NCI-H2171 treated with DMSO at 0.1 percent for 48 hours (cell line): ENCODE measurements around the gene GJB5.
"Not testable (repeated sequence)": the region's sequence is repeated elsewhere in the genome, so short reads cannot be mapped to it uniquely, and the experiment has no call there.

Experiments
- DNase-seq: peaks from one replicate; lab custom pipeline; 2025; lab: John Stamatoyannopoulos, UW

GJB5 gene

DNA sequence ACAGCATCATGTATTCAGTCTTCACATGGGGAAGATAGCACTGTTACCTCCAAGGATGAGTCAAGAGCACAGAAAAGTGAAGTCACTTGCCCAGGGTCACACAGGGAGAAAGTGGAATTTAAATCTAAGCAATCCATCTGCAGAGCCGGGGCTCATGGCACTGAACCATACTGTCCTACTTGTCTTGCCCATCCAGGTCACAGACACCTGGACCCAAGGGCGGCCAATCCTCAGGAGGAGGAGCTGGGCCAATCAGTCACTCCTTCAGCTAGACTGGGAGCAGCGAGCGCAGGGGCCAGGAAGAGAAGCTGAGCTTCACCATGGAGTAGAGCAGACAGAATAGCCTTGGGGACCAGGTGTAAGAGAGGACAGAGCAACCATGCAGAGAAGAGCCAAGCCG is 9.2 kb upstream of the GJB5 start:
- DNase-seq = no peak

DNA sequence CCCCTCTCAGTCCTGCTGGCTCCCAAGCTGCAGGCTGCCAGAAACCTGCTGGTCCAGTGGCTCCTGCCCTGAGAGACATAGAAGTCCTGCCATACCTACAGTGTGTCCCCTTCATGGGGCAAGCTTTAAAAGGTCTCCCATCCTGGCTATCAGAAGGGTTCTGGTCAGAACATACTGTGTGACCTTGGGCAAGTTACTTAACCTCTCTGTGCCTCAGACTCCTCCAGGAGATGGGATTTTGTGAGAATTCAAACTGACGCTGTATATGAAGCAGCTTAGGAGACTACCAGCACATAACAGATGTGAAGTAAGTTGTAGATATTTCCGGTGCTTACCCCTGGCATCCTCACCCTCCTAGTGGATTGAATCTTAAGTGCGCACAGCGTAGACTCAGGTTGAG is 8.7 kb upstream of the GJB5 start:
- no peak for DNase-seq

DNA sequence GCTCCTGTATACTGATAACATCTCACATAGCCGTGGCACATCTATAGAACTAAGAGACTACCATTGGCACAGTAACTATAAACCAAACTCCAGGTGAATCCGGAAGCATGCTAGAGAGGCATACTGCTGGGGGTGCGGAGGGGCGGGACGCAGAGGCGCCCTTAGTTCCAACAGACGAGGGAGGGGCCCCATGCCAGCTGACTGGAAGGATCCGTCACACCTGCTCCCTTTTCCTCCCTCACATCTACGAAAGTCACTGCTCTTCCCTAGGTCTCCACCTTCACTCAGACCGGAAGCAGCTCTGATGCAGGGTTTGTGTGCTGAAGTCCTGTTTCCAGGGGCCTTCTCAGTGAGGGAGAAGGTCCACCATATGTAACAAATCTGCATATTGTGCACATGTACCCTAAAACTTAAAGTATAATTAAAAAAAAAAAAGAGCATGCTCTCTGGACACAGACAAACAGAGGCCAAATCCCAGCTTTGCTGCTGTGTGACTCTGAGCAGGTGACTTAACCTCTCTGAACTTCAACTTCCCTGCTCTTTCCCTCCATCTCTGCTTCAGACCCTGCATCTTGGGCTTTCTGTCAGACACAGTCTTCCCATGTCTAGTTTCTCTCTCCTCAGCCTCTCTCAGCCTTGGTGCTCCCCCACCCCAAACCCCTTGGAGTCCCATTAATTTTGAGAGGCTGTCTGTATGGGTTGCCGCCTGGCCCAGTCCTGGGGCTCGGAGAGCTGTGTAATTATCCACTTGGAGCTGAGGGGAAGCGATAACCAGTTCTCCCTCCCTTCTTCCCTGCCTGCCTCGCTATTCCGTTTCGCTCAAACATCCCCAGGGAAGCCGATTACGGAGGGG is 7.8 kb upstream of the GJB5 start:
- no peak for DNase-seq

DNA sequence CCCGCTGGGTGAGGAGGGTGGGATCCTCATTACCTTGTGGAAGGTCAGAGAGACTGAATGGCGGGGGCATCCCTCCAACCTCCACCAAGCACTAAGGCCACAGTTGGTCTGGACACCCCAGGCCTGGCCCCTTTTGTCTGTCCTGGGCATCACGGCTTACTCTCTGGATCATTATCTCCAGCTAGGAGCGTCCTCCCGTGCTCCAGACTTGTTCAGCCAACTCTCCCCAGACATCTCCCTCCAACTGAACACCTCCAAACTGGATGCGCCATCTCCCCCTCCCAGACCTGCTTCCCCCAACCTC is 7.3 kb upstream of the GJB5 start:
- no peak for DNase-seq

DNA sequence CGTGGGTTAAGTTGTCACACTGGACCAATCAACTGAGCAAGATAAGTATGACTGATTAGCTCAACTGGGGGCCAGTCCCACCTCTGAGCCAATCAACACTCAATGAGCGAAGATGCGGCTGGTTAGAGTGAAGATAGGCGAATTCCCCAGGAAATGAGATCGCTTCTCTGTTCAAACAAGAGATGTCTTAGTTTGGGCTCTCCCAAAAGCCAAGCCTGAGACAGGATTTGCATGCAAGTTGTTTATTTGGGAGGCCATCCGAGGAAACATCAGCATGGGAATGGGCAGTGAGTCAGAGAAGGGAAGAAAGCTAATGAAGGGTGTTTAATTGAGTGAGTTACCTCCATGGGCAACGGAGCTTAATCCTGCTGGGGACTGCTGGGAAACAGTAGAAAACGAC is 4.9 kb upstream of the GJB5 start:
- no peak for DNase-seq

DNA sequence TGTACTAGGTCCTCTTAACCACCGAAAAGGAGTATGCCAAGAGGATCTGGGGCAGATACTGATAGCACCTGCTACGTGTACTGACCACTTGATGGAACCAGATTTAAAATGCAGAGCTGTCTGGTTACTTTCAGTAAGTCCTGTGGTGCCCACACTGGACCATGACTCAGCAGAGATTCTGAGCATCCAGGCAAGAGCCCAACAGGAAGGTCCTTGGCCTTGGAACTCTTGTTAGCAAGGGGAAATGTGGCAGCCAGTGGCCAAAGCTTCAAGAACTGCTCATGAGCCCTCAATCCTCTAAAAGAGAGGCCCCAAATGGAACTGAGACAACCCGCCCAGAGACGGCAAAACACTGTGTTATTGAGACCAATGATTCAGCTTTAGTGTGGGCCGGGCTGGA is 4.2 kb upstream of the GJB5 start:
- no peak for DNase-seq

DNA sequence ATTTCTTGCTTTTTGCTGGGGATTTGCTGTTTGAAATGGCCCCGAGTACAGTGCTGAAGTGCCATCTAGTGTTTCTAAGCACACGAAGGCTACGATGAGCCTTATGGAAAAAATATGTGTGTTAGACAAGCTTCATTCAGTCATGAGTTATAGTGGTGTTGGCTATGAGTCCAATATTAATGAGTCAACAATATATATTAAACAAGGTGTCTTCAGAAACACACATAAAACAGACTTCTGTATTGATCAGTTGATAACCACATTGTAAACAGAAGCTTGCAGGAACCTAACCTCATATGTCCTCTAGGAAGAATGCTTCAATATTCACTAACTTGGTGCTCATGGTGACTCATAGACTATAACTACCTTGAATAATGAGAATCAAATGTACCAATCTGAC is 1.7 kb upstream of the GJB5 start:
- peak; percentile 13 for DNase-seq

DNA sequence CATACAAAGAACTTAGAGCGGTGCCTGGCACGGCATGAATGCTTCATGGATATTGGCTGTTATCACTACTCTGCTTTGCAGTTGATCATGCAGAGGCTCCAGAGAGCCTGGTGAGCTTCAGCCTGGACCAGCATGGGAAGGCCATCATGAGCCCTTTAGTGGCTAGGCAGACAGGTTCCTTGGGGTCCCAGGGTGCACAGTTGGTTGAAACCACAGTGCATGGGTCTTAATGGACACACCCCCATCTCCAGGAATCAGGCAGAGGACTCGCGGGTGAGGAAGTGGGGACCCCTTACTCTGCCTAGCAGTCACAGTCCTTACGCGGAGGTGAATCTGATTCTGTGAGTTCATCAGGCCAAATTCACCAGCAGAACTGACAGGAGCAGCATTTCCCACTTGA is 1.1 kb downstream of the GJB5 start:
- no peak for DNase-seq

DNA sequence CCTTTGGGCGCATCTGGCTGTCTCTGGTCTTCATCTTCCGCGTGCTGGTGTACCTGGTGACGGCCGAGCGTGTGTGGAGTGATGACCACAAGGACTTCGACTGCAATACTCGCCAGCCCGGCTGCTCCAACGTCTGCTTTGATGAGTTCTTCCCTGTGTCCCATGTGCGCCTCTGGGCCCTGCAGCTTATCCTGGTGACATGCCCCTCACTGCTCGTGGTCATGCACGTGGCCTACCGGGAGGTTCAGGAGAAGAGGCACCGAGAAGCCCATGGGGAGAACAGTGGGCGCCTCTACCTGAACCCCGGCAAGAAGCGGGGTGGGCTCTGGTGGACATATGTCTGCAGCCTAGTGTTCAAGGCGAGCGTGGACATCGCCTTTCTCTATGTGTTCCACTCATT is 2.5 kb downstream of the GJB5 start:
- no peak for DNase-seq

DNA sequence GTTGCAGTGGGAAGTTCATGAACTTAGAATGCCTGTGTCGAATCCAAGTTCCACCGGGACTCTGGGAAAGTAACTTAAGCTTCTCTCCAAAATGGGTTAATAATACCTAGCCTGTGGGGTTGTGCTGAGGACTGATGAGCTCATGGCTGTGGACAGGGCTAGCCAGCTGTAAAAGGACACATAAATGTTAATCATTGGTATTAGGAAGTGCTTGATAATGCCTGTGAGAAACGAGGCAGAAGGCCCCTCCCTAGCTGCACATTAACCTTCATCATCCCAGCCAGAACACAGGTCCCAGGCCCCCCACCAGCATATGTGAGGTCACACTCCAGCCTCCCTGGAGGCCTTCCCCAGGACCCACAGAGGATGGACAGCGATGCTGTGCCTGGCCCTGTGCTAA is 3.9 kb downstream of the GJB5 start:
- DNase-seq = no peak

DNA sequence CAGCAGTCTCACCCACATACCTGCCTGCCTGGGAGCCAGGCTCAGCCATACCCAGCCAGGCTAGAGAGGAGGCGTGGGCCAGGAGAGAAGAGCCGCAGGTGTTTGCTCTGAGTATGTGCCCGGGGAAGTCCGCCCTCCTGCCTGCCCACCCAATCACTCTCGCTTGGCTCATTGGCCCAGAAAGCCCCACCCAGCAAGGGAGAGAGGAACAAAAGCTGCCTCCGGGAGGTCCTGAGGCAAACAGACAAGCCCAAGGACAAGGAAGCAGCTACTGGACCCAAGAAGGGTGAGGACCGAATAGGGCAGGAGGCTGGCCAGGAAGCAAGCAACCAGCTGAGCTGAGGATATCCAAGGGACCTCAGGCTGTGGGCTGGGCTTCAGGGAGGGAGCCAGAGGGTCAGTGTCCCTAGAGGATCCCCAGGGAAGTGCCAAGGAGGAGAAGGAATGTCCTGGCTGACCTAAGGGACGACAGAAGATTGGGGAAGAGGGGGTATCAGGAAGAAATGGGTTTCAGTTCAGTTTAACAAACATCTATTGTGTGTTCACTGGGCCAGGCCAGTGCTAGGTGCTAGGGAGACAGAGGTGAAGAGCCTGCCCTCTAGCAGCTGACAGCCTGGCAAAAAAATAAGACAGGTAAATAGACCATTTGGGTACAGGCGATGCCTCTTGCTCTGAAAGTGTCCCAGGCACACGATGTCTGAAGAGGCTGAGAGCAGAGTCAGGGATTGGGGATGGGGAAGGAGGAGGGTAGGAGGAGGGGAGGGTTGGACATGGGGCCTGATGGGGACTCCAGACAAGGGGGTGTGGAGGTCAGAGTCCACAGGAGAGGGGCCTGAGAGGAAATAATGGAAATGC is 4.9 kb downstream of the GJB5 start, which contains the start of gene GJB4:
TSS of gene GJB4 (plus strand) at position 238 of the 855 bp plus-strand sequence. CDS start 1,515 bp downstream, outside the sequence.
- no peak for DNase-seq

DNA sequence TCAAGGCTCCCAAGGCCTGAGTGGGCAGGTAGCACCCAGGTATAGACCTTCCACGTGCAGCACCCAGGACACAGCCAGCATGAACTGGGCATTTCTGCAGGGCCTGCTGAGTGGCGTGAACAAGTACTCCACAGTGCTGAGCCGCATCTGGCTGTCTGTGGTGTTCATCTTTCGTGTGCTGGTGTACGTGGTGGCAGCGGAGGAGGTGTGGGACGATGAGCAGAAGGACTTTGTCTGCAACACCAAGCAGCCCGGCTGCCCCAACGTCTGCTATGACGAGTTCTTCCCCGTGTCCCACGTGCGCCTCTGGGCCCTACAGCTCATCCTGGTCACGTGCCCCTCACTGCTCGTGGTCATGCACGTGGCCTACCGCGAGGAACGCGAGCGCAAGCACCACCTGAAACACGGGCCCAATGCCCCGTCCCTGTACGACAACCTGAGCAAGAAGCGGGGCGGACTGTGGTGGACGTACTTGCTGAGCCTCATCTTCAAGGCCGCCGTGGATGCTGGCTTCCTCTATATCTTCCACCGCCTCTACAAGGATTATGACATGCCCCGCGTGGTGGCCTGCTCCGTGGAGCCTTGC is 6.4 kb downstream of the GJB5 start:
- DNase-seq = no peak

DNA sequence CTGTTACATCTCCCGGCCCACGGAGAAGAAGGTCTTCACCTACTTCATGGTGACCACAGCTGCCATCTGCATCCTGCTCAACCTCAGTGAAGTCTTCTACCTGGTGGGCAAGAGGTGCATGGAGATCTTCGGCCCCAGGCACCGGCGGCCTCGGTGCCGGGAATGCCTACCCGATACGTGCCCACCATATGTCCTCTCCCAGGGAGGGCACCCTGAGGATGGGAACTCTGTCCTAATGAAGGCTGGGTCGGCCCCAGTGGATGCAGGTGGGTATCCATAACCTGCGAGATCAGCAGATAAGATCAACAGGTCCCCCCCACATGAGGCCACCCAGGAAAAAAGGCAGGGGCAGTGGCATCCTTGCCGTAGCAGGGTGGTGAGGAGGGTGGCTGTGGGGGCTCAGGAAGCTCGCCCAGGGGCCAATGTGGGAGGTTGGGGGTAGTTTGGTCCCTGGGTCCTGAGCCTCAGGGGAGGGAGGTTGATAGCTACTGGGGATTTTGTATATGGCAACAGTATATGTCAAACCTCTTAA is 7.0 kb downstream of the GJB5 start:
- DNase-seq = no peak

DNA sequence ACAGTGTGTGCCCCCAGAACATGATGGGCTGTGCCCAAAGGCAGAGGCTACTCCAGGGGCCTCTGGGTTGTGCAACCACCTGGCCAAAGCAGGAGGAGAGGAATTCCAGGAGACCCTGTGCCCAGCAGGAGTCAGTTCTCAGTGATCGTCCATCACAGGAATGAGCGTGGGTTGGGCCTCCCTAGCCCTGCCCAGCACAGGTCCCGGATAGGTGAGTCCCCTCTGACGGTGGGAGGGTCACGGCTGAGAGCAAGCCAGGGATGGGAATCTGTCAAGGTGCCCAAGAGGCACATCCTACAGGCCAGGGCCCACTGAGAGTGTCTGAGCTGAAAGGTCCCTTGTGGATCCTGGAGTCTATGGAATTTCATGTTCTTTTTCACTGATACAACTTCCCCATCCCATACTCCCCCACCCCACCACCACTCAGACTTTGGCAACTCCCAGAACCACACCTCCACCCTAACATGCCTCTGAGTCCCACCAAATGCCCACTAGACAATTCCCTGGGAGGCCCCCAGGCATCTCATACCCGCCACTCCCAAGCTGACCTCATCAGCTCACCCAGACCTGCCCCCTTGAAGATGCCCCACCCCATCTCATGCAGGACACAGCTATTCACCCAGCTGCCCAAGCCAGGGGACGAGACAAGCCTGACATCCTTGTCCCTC is 7.8 kb downstream of the GJB5 start:
- DNase-seq = no peak

DNA sequence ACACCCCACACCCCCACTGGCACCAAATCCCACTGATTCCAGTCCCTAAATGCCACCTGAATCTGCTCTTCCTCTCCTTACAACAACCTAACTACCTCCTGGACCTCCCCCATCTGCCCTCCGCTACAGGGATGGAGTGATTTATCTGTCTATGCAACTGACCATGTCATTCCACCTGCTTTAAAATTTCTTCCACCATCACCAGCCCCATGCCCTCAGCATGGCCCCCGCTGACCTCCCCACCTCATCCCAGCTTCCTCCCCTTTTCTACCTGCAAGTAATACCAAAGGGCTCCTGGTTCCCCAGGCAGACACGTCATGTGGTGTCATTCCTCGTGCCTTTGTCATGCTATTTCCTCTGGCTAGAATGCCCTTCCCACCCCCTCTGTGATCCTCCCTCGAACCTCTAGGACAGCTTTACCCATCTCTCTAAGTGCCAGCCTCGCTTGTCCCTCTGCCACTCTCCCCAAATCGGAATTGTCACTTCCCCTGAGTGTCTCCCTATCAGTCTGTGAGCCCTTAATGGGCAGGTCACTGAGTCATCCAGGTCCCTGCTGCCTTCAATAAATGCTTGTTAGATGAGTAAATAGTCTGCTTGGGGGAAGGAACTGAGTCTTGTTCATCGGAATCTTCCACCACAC is 8.4 kb downstream of the GJB5 start:
- no peak for DNase-seq

DNA sequence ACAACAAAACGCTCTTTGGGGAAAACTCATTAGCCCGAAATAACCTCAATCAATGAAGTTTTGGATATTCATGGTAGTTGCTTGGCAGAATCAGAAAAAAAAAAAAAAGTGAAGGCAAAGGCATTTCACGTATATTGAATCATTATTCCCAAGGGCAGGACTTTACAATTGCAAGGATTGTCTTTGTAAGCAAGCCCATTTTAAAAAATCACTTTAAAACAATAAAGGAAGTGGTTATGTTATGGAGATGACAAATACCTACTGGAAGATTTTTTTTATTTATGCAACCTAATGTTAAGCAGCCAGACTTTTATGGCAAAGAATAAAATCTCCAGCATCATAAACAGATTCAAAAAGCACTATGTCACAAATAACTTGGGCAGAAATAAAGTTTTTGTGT is 14.0 kb downstream of the GJB5 start:
- DNase-seq = no peak

DNA sequence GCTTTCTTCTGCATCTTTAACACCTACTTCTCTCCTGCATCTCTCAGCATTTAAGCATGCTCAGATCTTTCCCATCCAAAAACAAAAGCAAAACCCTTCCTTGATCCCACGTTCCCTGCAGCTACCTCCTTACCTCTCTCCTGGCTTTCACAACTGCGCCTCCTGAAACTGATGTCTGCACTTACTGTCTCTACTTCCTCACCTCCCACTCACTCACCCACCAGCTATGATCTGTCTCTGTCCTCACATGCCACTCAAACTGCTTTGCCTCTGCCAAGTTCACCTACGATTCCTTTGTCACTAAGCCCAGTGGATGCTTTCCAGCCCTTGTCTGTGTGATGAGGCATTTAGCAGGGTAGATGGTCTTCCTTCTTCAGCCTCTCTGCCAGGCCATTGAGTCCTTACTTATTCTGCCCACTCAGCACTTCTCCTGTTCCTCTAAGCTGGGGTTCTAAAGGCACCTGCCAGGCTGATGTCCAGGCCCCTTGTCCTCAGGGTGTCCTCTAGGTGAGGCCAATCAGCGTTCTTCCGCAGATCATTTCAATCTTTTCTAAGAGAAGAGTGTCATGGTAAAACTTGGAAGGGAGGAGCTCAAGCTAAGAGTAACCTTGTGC is 16.2 kb downstream of the GJB5 start:
- no peak for DNase-seq

DNA sequence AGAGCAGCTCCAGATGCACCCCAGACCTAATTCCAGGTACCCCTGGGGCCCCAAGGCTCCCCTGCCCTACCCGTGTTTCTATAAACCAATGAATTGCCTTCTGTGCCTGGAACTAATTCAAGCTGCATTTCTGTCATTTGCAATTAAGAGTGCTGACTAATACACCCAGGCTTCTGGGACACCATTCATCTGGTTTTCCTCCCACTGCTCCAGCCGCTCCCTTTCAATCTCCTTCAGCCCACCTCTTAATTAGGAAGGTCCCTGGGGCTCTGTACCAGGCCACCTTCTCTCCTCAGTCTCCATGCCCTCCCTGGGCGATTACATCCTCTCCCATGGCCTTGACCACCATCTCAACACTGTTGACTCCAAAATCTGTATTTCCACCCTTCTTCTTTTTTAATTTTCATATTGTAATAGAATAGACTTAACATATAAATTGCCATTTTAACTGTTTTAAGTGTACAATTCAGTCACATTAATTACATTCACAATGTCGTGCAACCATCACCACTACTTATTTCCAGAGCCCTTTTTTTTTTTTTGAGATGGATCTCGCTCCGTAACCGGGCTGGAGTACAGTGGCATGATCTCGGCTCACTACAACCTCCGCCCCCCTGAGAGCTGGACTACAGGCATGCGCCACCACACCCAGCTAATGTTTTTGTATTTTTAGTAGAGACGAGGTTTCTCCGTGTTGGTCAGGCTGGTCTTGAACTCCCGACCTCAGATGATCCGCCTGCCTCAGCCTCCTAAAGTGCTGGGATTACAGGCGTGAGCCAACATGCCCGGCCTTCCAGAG is 16.9 kb downstream of the GJB5 start:
- DNase-seq = no peak

DNA sequence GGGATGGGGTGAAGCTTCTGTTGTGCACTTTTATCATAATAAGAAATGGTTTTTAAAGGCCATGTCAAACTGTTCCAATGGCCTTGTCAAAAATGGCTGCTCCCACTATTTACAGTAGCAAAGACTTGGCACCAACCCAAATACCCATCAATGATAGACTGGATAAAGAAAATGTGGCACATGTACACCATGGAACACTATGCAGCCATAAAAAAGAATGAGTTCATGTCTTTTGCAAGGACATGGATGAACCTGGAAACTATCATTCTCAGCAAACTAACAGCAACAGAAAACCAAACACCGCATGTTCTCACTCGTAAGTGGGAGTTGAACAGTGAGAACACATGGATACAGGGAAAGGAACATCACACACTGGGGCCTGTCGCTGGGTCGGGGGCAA is 18.3 kb downstream of the GJB5 start:
- DNase-seq = not testable (repeated sequence)

DNA sequence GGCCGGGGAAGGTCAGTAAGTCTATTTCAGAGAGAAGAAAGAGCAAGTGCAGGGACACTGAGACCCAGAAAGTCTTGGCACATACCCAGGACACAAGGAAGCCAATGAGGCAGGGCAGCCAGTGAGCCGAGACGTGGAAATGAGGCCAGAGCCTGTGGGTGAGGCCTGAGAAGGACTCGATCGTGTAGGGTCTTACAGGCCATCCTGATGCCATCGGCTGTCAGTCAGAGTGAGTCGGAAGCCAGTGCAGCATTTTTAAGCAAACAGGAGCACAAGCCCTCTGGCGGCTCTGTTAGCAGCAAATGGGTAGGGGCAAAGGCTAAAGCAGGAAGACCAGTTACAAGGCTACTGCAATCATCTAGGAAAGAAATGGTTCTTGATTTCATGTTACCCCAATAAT is 20.1 kb downstream of the GJB5 start:
- DNase-seq = no peak
